NT2/D1 (cell line): ENCODE measurements around the gene KRT13.

ENCODE experiments used
- DNase-seq: peaks from one replicate; pipeline ENCODE4 v3.0.0-alpha.2; 2011; ENCODE audit warnings: low read depth, low spot score
- H3K27me3 ChIP-seq: 2 replicates; pipeline ENCODE4 v1.6.0; 2011; ENCODE audit warnings: mild to moderate bottlenecking; ENCODE audit not compliant: insufficient read length, insufficient read depth
- H3K36me3 ChIP-seq: 2 replicates; pipeline ENCODE4 v1.6.1; 2011; ENCODE audit warnings: mild to moderate bottlenecking, low read length, mixed read lengths; ENCODE audit not compliant: insufficient read depth, insufficient read length
- H3K4me1 ChIP-seq: 2 replicates; pipeline ENCODE4 v1.5.1; 2011; ENCODE audit not compliant: insufficient read depth, insufficient read length
- H3K4me3 ChIP-seq: 2 replicates; pipeline ENCODE4 v1.5.1; 2011; ENCODE audit warnings: low read depth; ENCODE audit not compliant: insufficient read length
- H3K9ac ChIP-seq: 2 replicates; pipeline ENCODE4 v1.6.0; 2011; ENCODE audit warnings: low read depth; ENCODE audit not compliant: insufficient read length
- H3K9me3 ChIP-seq: 2 replicates; pipeline ENCODE4 v1.5.1; 2011; ENCODE audit warnings: mild to moderate bottlenecking, low read length; ENCODE audit not compliant: insufficient read depth
- SUZ12 ChIP-seq: IDR thresholded peaks from 2 replicates; pipeline ENCODE4 v1.6.1; 2011; ENCODE audit not compliant: insufficient read length, insufficient read depth; ENCODE audit errors: extremely low read depth
- YY1 ChIP-seq: IDR thresholded peaks from 2 replicates; pipeline ENCODE4 v1.6.1; 2011; ENCODE audit not compliant: insufficient read length, insufficient read depth
- ZNF274 ChIP-seq: IDR thresholded peaks from 2 replicates; pipeline ENCODE4 v1.6.1; 2011; ENCODE audit warnings: mild to moderate bottlenecking, low read depth, low read length

The KRT13 gene

GRCh38 chr17:41467561-41467960, 37.9 kb downstream of the KRT13 start:
- no peak for TF ChIP-seq ZNF274
- TF ChIP-seq YY1 = no peak
- TF ChIP-seq SUZ12 = no peak
- no peaks in the 10 kb centered on the region for H3K4me1 ChIP-seq
- H3K36me3 ChIP-seq = no peaks in the 10 kb centered on the region
- peaks cover 20% of the 10 kb centered on the region for H3K9me3 ChIP-seq
- no peak overlapping the region for H3K4me3 ChIP-seq
- DNase-seq = no peak
- H3K9ac ChIP-seq = no peak overlapping the region
- H3K27me3 ChIP-seq = no peaks in the 10 kb centered on the region

- H3K4me3 ChIP-seq = no peak within 1 kb of the TSS
- no peaks in the 10 kb centered on the region for H3K27me3 ChIP-seq
- H3K9me3 ChIP-seq = peaks cover 17% of the 10 kb centered on the region
- H3K36me3 ChIP-seq = no peaks in the 10 kb centered on the region
- H3K9ac ChIP-seq = no peak within 1 kb of the TSS
- no peak for DNase-seq
- no peaks in the 10 kb centered on the region for H3K4me1 ChIP-seq
- TF ChIP-seq ZNF274 = no peak
- no peak for TF ChIP-seq SUZ12
- TF ChIP-seq YY1 = no peak
Observed at GRCh38 chr17:41466988-41467387, 38.4 kb downstream of the KRT13 start, which contains the start of gene KRT32. KRT32 (minus strand) TSS chr17:41467386; CDS start chr17:41467325, 61 bp downstream.

DNA sequence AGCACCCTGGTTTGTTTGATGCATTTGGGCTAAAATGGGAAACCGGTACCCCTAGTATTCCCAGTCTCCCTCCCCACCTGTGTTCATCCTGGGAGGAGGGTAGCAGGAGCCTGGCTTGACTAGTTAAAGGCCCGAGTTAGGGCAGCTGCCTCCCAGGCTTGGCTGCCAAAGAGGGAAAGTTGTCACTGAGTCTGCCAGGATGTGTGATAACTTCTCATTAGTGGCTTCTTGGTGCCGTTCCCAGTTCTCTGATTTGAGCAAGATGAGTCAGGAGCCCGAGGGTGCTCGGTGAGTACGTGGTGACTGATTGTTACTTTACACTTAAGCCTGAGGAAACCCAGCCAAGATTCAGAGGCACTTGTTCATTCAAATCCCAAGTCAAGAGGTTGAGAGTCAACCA, 40.7 kb downstream of the KRT13 start:
- Histone ChIP-seq H3K36me3 (no peaks in the 10 kb centered on the region), H3K4me1 (no peaks in the 10 kb centered on the region), H3K9ac (no peak overlapping the region), H3K9me3 (peaks cover 9% of the 10 kb centered on the region), H3K27me3 (no peaks in the 10 kb centered on the region), H3K4me3 (no peak overlapping the region)
- no peak for DNase-seq
- TF ChIP-seq SUZ12 (no peak), YY1 (no peak), ZNF274 (no peak)

- TF ChIP-seq SUZ12 = no peak
- TF ChIP-seq YY1 = no peak
- no peak for TF ChIP-seq ZNF274
- no peak for DNase-seq
- no peaks in the 10 kb centered on the region for H3K27me3 ChIP-seq
- no peaks in the 10 kb centered on the region for H3K4me1 ChIP-seq
- peaks cover 9% of the 10 kb centered on the region for H3K9me3 ChIP-seq
- no peak overlapping the region for H3K4me3 ChIP-seq
- no peak overlapping the region for H3K9ac ChIP-seq
- H3K36me3 ChIP-seq = no peaks in the 10 kb centered on the region
Observed at GRCh38 chr17:41464173-41464572, 41.2 kb downstream of the KRT13 start.

DNA sequence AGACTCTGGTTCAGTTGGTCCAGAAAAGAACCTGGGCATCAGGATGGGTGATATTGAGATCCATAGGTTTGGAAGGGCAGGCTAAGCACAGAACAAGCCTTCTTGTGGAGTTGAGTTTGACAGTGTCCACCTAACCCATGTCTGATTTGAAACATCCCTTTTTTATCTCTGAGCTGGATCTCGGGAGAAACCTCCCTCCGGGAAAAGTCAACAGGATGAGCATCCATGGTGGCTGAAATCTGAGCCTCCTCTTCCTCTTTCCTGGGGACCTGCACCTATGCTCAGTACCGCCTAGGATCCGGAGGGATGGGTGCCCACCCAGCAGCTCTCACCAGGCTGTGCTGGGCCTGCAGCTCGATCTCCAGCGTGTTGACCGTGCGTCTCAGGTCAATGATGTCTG, 41.7 kb downstream of the KRT13 start:
- H3K4me3 ChIP-seq = no peak overlapping the region
- H3K36me3 ChIP-seq = no peaks in the 10 kb centered on the region
- H3K9me3 ChIP-seq = peaks cover 9% of the 10 kb centered on the region
- no peak for DNase-seq
- no peak overlapping the region for H3K9ac ChIP-seq
- no peaks in the 10 kb centered on the region for H3K4me1 ChIP-seq
- TF ChIP-seq SUZ12 = no peak
- TF ChIP-seq ZNF274 = no peak
- TF ChIP-seq YY1 = no peak
- no peaks in the 10 kb centered on the region for H3K27me3 ChIP-seq

DNA sequence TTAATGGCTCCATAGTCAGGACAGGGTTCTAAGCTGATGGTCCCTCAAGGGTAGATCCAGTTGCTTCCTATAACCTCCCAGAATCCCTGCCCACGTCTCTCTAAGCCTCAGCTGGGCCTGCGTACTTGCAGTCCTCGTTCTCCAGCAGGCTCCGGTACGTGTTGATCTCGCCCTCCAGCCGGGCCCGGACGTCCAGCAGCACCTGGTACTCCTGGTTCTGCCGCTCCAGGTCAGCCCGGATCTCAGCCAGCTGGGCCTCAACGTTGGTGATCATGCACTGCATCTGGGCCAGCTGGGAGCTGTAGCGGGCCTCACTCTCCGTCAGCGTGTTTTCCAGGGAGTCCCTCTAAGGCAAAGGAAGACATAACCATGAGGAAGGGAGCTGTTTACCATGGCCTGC, 42.7 kb downstream of the KRT13 start:
- no peaks in the 10 kb centered on the region for H3K27me3 ChIP-seq
- H3K4me1 ChIP-seq = no peaks in the 10 kb centered on the region
- peaks cover 1% of the 10 kb centered on the region; the same call in 1 of the 2 replicates for H3K9me3 ChIP-seq
- H3K9ac ChIP-seq = no peak overlapping the region
- no peaks in the 10 kb centered on the region for H3K36me3 ChIP-seq
- TF ChIP-seq SUZ12 (no peak), YY1 (no peak), ZNF274 (no peak)
- no peak for DNase-seq
- H3K4me3 ChIP-seq = no peak overlapping the region

DNA sequence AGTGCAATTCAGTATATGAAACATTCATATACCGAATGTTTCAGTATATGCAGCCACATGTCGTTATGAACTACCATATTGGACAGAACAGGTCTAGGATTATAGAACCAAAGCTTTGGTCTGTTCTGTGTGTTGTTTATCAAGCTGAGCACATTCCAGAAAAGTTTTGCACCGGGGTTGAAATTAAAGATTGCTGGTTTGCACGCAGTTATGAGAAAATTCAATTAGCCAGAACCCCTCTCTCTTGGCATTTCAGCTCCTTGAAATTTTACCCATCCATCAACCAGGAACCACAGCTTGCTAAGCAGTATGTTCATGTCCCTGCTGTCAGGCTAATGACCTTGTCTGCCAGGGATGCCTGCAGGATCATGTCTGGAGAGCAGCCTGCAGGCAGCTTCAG, 47.7 kb downstream of the KRT13 start:
- no peak for TF ChIP-seq SUZ12
- TF ChIP-seq ZNF274 = no peak
- TF ChIP-seq YY1 = no peak
- Histone ChIP-seq H3K36me3 (no peaks in the 10 kb centered on the region), H3K4me3 (no peak overlapping the region), H3K9me3 (peaks cover 5% of the 10 kb centered on the region; the same call in 1 of the 2 replicates), H3K27me3 (no peaks in the 10 kb centered on the region), H3K4me1 (no peaks in the 10 kb centered on the region), H3K9ac (no peak overlapping the region)
- no peak for DNase-seq
